Measurements from ENCODE around the gene CBFB.
"Not testable (repeated sequence)": the region's sequence is repeated elsewhere in the genome, so short reads cannot be mapped to it uniquely, and the experiment has no call there.

The CBFB gene

DNA sequence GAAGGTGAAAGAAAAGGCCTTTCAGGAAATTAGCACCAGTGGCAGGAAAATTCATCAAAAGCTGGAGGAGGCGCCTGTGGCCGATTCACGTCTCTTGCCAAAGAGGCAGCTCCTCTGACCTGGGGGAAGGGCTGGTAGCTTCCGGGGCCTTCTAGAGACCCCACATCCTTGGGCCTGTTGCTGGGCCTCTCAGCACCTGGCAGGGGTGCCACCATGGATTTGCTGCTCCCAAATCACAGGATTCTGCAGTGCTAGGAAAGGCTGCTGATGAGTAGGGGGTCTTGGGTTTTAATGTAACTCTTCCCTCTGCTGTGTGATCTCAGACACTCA, 11.6 kb upstream of the CBFB start:
- DNase-seq, result no peak

- DNase-seq, result peak; percentile 67
Measured at GRCh38 chr16:67017810-67018488, 11.0 kb upstream of the CBFB start.

DNA sequence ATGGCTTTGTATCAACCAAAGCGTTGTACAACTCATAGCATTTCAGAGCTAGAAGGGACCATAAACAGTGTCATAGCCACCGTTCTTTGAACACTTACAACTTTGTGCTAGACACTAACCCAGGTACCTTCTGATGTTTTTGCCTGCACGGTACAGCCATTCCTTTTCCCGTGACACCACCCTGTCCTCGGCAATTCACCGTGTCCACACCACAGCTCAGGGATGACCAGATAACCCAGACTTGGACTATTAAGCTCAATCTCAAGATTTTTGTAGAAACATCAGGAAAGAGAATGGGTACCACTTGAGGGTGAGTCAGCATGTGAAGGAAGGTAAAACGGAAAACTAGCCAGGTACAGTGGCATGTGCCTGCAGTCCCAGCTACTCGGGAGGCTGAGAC, 9.8 kb upstream of the CBFB start:
- DNase-seq, result no peak

DNA sequence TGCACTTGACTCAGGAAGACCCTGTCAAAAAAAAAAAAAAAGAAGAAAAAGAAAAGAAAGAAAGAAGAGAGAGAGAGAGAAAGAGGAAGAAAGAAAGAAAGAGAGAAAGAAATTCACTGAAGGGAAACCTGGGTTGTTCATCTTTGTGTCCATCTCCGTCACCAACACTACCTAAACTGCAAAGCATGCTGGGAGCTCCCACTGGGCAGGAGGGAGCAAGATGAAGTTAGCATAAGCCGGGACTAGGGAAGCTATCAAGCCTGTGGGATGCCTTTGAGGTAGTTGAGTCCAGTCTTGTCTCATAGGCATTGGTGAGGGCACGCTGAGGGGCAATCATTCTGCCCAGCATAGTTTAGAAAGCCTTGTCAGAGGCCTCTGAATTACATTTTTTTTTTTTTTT, 7.6 kb upstream of the CBFB start:
- no peak for DNase-seq

DNA sequence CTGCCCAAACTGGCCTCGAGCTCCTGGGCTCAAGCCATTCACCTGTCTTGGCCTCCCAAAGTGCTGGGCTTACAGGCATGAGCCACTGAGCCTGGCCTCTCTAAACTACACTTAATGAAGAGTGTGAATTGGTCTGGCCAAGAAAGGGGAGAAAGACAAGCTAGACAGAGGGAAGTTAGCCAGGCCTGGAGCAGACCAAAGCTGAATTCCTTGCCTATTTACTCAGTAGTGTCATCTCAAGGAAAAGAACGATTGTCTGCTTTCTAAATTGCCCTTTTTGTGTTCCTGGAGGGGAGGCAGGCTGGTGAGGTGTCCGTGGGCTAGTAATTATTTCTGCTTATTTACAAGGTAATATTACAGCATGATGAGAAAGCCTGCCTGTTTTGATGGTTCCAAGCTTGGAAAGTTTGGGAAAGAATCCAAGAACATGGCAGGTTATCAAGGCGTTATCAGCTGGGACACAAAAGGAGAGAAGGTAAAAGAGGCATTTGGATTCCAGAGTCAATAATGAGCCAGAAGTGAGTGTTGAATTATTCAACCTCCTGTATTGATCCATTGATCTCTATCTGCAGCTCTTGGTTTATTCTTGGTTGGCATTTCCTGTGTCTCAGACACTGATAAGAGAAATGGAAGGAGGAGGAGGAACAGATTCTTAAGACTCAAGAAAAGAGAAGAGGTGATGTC, 6.3 kb upstream of the CBFB start:
- no peak for DNase-seq

GRCh38 chr16:67023689-67024088, 5.3 kb upstream of the CBFB start:
- DNase-seq, result no peak

DNA sequence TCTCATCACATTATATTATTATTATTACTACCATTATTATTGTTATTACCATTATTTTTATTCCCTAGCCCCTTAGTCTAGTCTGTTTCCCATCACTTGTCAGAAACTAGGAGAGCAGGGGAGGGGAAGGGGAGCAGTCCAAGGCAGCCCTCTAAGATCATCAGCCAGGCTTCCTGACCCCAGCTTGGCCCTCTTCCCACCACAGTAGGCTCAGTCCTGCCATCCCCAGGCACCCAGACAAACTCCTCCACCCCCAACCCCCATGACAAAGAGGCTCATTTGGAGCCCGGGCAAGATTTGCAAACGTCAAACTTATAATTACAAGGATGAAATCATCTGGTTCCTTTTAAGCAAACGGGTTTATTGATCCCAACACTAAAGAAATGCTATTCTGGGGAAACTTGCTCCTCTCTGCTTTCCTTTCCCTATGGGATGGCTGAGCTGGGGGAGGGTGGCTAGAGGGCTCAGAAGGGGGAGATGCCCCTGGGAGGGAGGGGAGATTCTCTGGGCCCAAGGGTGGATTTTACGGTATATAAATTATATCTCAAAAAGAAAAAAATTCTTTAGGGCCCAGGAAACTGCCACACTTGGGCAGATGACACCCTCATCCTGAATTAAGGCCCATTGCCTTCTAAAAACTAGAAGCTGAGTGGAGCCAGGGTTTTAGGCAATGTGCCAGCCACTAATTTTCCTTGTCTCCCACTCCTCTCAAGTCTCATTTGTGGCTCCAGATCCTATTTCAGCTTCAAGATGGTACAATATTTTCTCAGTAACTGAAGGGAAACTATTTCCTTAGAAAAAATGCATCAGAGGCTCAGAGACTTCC, 4.4 kb upstream of the CBFB start:
- no peak for DNase-seq

GRCh38 chr16:67025210-67025550, 3.8 kb upstream of the CBFB start:
- no peak for DNase-seq

DNA sequence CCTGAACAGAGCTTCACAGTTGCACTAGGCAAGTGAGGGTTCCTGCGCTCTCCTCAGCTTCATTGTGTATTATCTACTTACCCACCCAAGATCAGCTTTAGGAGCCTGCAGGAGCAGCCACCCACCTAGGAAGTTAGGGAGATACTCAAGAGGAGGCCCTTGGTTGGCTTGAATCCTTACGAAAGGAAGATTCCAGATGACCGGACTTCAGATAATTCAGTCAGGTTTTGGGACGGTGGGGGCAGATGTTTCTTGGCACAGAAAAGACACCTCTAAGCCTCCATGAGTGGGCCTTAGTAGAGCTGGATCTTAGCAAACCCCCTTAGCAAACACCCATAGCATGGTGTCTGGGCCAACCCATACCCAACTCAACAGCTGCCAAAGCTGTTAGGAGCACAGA, 2.4 kb upstream of the CBFB start:
- DNase-seq, result no peak

GRCh38 chr16:67027046-67027445, 1.9 kb upstream of the CBFB start:
- no peak for DNase-seq

GRCh38 chr16:67028167-67028695, 718 bp upstream of the CBFB start:
- no peak for DNase-seq

DNA sequence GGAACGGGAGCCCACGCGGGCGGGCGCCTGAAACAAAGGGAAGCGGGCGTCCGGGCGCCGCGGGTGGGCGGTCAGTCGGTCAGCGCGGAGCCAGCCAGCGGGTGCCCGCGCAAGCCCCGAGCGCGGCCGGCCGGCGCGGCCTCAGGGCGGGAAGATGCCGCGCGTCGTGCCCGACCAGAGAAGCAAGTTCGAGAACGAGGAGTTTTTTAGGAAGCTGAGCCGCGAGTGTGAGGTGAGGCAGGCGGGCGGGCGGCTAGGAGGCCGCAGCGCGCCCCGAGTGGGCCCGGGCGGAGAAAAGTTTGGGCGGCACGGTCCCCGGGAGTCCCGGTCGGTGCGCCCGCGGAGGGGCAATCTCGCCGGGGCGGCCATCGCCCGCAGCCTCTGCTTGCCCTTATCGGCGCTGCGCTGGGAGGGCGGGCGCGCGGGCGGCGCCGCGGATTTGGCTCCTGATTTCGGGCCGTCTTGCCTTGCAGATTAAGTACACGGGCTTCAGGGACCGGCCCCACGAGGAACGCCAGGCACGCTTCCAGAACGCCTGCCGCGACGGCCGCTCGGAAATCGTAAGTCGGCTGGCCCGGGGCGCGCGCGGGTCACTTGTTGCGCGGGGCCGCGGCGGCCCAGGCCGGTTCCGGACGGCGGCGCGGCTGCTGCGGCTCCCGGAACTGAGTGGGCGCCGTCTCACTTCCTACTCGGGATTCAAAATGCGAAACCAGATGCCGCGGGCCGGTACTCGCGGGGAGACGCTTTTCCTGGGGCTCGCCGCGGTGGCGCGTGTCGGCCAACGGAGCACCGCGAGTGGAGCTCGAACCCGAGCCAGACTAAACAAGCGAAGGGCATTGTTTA, 526 bp downstream of the CBFB start:
- DNase-seq, result no peak

DNA sequence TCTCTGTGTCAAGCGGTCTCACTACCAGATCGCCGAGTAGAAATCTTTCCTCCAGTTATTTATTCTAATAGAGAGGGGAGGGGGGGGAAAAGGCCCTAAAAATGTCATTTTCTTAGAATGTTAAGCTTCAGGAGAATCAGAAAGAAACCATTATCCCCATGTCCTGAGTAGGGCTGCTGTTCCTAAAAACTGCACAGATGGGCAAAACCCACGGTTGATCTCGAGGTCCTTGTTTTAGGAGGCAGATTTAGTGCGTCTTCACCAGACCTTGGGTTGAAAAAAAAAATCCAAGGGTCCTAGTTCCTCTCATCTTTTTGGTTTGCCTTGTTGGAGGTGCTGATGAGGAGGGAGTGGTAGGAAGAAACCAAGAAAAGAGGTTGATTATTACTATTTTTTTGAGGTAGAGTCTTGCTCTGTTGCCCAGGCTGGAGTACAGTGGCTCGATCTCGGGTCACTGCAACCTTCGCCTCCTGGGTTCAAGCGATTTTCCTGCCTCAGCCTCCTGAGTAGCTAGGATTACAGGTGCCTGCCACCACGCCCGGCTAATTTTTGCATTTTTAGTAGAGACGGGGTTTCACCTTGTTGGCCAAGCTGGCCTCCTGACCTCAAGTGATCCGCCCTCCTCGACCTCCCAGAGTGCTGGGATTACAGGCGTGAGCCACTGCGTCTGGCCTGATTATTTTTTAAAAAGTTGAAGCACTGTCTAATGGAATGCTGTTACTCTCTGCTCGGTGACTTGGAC, 1.4 kb downstream of the CBFB start:
- DNase-seq, result no peak

GRCh38 chr16:67034487-67034886, 5.5 kb downstream of the CBFB start:
- no peak for DNase-seq

DNA sequence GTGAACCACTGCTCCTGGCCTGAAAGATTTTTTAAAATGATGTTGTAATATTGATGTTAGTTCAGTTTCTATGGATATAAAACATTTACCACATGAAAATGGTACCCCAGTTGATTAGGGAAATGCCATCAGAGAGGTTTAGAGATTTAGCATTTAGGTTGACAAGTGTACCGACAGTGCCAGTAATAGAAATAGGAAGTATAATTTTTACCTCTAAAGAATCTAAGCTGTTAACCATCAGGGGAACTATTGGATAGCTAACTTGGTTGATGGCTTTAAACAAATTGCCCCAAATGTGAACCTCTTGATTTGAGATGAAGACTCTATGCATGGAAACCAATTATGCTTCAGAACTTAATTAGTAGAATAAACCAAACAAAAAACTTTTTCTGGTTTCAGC, 6.4 kb downstream of the CBFB start:
- no peak for DNase-seq

- DNase-seq, result no peak
Measured at GRCh38 chr16:67036323-67036741, 7.4 kb downstream of the CBFB start.

DNA sequence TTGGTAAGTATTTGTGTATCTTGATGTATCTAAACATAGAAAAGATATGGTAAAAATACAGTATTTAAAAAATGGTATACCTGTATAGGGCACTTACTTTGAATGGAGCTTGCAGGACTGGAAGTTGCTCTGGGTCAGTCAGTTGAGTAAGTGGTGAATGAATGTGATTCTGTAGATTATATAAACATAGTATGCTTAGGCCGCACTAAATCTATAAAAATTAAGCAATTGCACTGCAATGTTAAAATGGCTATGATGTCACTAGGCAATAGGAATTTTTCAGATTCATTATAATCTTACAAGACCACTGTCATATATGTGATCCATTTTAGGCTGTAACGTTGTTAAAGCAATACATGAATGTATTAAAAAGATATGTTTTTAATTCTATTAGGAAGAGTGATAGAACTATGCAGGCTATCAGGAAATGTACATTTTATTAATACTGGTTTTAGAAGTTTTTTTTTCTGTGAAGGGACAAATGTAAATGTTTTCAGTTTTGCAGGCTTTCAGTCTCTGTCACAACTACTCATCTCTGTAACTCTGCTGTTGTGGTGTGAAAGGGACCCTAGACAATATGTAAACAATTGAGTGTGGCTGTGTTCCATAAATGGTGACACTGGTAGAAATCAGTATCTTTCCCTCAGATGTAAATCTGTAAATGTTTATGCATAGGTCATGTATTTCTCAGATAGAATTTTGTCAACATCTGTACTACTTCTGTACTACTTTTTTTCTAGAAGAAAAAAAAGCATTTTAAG, 10.5 kb downstream of the CBFB start:
- DNase-seq, result no peak

- no peak for DNase-seq
Measured at GRCh38 chr16:67040166-67040565, 11.2 kb downstream of the CBFB start.

DNA sequence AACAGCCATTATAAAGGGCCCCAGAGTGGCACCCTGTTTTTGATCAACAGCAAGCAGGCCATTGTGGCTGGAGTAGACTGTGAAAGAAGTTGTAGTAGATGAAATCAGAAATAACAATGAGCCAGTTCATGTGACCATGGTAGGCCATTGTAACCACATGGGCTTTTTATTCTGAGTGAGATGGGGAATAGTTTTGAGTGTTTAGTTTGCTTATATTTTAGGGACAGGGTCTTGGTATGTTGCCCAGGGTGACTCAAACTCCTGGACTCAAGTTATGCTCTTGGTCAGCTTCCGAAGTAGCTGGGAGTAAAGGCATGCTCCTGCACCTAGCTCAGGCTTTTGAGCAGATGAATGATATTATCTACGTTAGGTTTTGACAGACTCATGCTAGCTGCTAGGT, 12.0 kb downstream of the CBFB start:
- DNase-seq, result no peak

DNA sequence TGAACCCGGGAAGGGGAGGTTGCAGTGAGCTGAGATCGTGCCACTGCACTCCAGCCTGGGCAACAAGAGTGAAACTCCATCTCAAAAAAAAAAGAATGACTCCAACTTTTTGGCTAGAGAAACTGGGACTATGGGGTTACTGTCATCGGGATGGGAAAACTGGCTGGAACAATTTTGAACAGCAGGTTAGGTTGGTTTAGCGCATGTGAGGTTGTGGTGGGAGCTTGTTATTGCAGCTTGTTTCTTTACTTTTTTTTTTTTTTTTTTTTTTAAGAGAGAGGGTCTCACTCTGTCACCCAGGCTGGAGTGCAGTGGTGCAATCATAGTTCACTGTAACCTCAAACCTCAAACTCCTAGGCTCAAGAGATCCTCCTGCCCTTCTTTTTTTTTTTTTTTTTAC, 12.6 kb downstream of the CBFB start:
- not testable (repeated sequence) for DNase-seq

DNA sequence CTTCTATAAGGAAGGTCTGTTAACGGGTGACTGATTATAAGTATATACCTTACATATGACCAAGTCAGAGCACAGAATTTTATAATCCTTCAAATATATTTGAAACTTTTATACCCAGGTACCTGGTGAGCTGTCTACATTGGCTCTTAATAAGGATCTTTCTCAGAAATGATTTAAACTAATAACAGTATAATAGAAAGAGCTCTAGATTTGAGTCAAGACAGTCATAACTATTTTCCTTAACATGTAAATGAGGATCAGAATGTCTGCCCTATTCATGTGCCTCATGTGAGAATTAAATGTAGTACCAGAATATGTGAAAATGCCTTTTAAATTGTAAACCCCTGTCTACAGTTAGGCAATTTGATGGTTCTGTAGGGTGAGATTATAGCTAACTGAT, 14.5 kb downstream of the CBFB start:
- DNase-seq, result no peak

DNA sequence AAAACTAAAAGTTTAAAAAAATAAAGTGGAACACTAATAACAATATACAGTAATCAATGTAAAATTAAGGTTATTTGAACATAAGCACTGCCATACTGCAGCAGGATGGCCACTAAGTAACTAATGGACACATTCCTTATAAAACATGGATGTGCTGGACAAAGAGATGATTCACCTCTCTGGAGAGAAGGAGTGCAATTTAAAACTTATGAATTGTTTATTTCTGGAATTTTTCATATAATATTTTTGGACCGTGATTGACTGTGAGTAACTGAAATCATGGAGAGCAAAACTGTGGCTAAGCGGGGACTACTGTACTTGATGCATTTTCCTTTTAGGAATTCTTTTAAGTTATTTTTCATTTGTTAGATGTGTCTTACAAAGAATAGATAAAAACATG, 21.8 kb downstream of the CBFB start:
- no peak for DNase-seq

Measured in amniotic stem cell (primary cell).